ENCODE results near the gene CBX4. TPM values are rescaled to one million over a fixed set of nuclear protein-coding genes. Genes with fewer than 3 reads are reported as not detected.

CBX4 gene
- total RNA-seq, 1 experiment from 2014 or later: 6.2 TPM

DNA sequence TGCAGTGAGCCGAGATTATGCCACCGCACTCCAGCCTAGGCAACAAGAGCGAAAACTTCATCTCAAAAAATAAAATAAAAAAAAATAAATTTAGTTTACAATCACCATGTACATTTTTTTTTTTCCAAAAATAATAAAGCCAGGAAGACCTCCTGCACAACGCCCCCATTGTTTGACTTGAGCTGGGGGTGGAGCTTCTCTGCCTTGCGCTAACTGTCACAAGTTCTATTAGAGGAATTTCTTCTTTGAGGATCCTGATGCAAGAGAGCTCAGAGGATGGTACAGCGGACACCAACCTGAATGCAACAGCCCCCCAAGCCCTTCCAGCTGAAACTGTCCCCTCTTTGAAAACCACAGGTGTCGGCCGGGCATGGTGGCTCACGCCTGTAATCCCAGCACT, 24.9 kb upstream of the CBX4 start:
- no peak overlapping the region for H4K5ac ChIP-seq (ENCODE audit: insufficient read length, low read depth, low read length)
- H2BK20ac ChIP-seq (ENCODE audit: low read depth, low read length, poor library complexity, severe bottlenecking): no peak overlapping the region
- H3K36me3 Mint-ChIP-seq (ENCODE audit: insufficient read depth in 1 of 3, low read depth in 3 of 3): no peaks in the 10 kb centered on the region; a peak in 1 of 7 replicates
- H2AFZ ChIP-seq (ENCODE audit: low read length): no peak overlapping the region
- no peak overlapping the region for H2BK5ac ChIP-seq (ENCODE audit: insufficient read length, low read length)
- WGBS (ENCODE audit: extremely low coverage, insufficient read length, low lambda C conversion rate): no CpG with 5 or more reads among the region's 9 CpGs
- H2BK15ac ChIP-seq (ENCODE audit: low read depth, low read length): no peak overlapping the region
- H3K4me1 ChIP-seq (ENCODE audit: insufficient read depth, low read length): no peaks in the 10 kb centered on the region
- no peak overlapping the region for H3K4me3 Mint-ChIP-seq
- no peaks in the 10 kb centered on the region for H3K23me2 ChIP-seq (ENCODE audit: insufficient read length, low read depth, low read length, poor library complexity, severe bottlenecking)
- no peak overlapping the region for H3K14ac ChIP-seq (ENCODE audit: insufficient read depth, low read length)
- H3K9me3 Mint-ChIP-seq: no peaks in the 10 kb centered on the region
- peaks cover 32 to 46% of the 10 kb centered on the region in 2 experiments for H3K4me1 Mint-ChIP-seq
- no peak overlapping the region for H3K4me2 ChIP-seq (ENCODE audit: insufficient read depth, insufficient read length, low read length)
- no peak for TF ChIP-seq CTCF (conservative IDR thresholded peaks at IDR 0.05)
- no peaks in the 10 kb centered on the region for H4K20me1 ChIP-seq (ENCODE audit: control insufficient read depth, insufficient read depth, insufficient read length)
- H3K18ac ChIP-seq (ENCODE audit: insufficient read length, low read depth, low read length): no peak overlapping the region
- peaks cover 37% of the 10 kb centered on the region for H3K27me3 Mint-ChIP-seq (ENCODE audit: low read depth)
- no peaks in the 10 kb centered on the region for H3K79me2 ChIP-seq (ENCODE audit: insufficient read depth, low read length)
- no peak overlapping the region for H4K91ac ChIP-seq (ENCODE audit: insufficient read length, low read depth, low read length)
- no peak overlapping the region for H3K23ac ChIP-seq (ENCODE audit: insufficient read length, low read depth, low read length)
- H3K9me3 ChIP-seq (ENCODE audit: control insufficient read depth, low read depth, low read length): no peaks in the 10 kb centered on the region
- H3T11ph ChIP-seq (ENCODE audit: low read length): no peak overlapping the region
- no peak overlapping the region for H2AK5ac ChIP-seq (ENCODE audit: insufficient read length, low read length)
- H4K8ac ChIP-seq (replicated peaks; ENCODE audit: insufficient read length, low read depth, low read length): no peak overlapping the region
- no peak overlapping the region for H3K27ac Mint-ChIP-seq
- DNase-seq: no peak
- H3K56ac ChIP-seq (ENCODE audit: insufficient read length, low read depth, low read length): no peak overlapping the region
- no peak overlapping the region for H3K27ac ChIP-seq (ENCODE audit: insufficient read length, low read depth, low read length)
- no peak overlapping the region for H3K9ac ChIP-seq (ENCODE audit: extremely low read depth, insufficient read length, low read length)
- H2BK12ac ChIP-seq (ENCODE audit: insufficient read length, low read depth, low read length): no peak overlapping the region
- no peak overlapping the region for H3K4ac ChIP-seq (ENCODE audit: low read depth, low read length)
- no peaks in the 10 kb centered on the region for H3K27me3 ChIP-seq (ENCODE audit: insufficient read depth, low read length)
- no peak overlapping the region for H2BK120ac ChIP-seq (ENCODE audit: low read depth, low read length, poor library complexity, severe bottlenecking)
- no peaks in the 10 kb centered on the region for H3K79me1 ChIP-seq (ENCODE audit: insufficient read depth, low read depth, low read length, poor library complexity, severe bottlenecking)

Data from H9 (cell line).